GM19372 (cell line): ENCODE measurements around the gene SRL.

Source experiments
- ATAC-seq: cut with Tn5 transposase; IDR thresholded peaks from one replicate; pipeline ENCODE4 v1.9.1; 2021; ENCODE audit warnings: mild to moderate bottlenecking, low read depth, moderate library complexity; ENCODE audit not compliant: unreplicated experiment

The SRL gene

GRCh38 chr16:4241928-4242283 is at the start of gene SRL:
Gene SRL, minus strand, starts transcription at chr16:4242080. Its CDS starts 13 bp downstream, at chr16:4242067.
- no peak for ATAC-seq

DNA sequence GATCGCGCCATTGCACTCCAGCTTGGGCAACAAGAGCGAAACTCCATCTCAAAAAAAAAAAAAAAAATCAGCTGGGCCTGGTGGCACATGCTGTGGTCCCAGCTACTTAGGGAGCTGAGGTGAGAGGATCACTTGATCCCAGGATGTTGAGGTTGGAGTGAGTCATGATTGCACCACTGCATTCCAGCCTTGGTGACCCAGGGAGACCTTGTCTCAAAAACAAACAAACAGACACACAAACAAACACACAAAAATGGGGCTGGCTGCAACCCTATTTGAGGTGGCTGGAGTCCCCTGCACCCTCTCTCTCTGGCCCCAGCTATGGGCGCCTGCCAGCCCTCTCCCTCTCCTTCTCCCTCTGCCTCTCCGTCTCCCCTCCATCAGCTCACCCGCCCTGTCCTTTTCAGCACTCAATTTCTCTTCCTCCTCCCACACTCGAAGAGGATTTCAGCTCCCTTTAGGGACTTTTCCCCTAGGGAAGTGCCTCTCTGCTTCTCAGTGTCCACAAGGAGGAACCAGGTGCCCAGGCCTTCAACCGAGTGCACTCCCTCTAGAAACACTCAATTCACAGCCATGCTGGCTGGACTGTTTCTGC is 48.5 kb upstream of the SRL start:
- no peak for ATAC-seq

- peak; percentile 67 for ATAC-seq
Observed at GRCh38 chr16:4288148-4288921, 46.5 kb upstream of the SRL start.

GRCh38 chr16:4285167-4285566 is 43.3 kb upstream of the SRL start:
- ATAC-seq: no peak

GRCh38 chr16:4283939-4284338 is 42.1 kb upstream of the SRL start:
- no peak for ATAC-seq

GRCh38 chr16:4283441-4283840 is 41.6 kb upstream of the SRL start:
- no peak for ATAC-seq

- ATAC-seq: no peak
Observed at GRCh38 chr16:4280625-4281024, 38.7 kb upstream of the SRL start.

GRCh38 chr16:4277987-4278513 is 36.2 kb upstream of the SRL start:
- ATAC-seq: no peak

DNA sequence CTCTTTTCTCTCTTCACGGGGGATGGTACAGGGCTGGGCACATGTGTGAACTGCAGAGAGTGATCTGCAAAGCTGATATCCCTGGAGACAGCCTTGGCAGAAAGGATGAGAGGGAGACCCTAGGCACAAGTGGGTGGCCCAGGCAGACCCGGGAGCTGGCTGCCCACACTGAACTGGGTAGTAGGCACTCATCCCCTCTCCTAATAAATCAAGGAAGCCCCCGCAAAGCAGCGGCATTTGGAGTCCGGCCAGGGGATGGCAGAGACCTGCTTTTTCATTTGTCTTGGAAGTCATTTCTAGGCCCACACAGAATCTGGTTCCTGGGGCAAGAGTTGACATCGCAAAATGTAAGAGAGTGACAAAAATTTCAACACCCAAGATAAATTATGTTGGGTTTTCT is 34.0 kb upstream of the SRL start:
- no peak for ATAC-seq

DNA sequence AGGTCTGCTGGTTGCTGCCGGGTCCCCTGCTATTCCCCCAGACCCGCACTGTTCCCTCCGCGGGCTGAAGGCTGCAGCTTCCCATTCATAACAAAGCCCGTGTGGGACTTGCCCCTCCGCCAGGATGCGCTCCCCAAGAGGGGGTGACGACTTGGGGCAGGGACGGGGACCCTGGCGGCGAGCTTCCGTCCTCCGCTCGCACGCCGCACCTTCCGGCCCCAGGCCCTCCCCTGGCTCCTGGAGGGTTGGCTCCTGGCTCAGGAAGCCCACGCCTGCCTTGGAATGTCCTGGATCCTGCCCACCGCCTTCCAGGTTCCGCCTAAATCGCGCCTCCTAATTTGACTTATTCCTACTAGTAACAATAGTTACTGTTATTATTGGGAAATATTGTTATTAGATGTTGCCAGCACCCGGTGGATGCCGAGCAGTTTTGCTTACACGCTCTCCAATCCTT is 32.0 kb upstream of the SRL start:
- ATAC-seq: no peak

DNA sequence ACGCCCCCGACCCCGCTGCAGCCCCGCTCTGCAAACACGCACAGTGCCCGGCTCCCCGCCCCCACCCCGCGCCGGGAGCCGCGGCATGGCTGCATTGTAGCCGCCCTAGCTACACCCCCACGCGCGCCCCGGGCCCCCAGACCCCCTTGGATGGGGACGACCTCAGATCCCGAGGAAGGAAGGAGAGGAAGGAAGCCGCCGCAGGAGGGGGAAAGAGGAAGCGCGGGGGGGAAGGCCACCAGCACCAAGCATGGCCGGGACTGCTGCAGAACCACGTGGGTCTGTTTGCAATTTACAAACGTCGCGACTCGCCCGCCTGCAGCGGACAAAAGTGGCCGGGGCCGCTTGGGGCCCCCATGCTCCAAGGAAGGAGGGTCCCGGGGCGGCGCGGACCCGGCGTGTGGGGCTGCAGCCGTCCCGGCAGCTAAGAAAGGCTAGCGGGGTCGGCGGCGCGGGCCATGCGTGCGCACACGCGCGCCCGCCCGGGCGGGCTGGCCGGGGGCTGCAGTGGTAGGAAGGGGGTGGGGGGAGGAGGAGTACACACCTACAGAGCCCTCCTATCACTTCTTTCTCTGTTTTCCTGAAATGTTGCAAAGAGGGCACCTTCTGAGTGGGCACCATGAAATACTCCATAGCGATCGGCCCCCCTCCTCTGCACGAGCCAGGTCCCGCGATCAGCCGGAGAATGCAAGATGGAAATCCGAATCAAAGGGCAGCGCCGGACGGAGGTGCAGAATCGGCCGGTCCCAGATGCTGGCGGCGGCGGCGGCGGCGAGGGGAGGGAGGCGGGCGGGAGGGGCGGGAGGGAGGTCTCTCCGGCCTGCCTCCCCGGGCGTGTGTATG is 30.5 kb upstream of the SRL start:
- peak; percentile 18 for ATAC-seq

DNA sequence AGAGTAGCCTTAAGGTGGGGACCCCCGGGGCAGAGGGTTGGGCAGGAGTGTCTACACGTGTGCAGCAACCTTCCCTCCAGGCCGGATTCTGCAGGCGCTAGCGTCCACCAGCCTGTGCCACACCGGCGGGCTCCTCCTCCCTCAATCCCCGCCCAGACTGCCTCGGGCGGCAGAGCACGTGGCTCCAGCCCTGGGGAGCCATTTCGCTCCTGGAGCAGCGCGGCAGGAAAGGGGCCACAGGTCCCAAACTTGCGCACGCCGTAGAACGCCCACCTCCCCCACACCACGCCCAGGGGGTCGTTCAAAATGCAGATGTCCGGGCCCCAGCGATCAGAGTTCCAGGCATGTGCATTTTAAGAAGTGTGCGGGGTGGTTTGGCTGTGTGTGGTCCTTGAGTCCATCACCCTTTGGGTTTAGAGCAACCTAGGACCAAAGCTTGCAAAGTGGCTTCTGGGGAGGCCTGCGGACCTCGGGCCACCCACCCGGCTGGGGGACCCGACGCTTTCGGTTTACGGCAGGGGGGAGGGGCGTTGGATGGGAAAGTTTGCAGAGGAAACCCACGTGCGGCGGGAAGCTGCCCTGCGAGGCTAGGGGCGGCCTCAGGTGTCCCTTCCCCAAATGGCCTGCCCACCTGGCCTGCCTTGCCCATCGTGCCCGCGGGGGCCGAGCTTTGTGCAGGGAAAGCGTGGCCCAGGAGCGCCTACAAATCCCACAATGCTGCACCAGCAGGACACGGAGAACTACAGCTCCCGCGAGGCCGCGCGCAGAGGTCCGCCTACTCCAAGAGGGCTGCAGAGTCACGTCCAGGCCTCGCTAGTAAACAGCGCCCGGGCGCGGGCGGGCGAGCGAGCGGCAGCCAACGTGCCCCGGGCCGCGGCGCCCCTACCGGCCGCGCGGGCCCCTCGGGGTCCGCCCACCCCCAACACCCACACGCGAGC is 29.6 kb upstream of the SRL start:
- ATAC-seq: peak; percentile 53

DNA sequence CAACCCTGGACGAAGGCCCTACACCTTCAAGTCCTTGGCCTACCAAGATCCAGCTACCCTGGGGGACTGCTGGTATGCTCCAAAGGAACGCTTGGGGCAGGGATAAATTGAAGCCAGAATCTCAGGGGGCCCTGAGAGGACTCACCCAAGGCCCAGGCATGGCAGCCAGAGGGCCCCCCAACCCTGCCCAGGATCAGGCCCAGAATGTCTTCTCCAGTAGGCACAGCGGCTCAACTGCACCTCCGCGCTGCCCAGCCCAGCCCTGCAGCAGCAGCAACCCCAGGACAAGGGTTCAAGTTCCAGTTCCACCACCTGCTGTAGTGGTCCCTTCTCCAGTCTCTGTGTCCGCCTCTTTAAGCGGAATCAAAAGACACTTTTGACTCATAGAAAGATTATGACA is 28.7 kb upstream of the SRL start:
- no peak for ATAC-seq

GRCh38 chr16:4270091-4270490 is 28.2 kb upstream of the SRL start:
- no peak for ATAC-seq

DNA sequence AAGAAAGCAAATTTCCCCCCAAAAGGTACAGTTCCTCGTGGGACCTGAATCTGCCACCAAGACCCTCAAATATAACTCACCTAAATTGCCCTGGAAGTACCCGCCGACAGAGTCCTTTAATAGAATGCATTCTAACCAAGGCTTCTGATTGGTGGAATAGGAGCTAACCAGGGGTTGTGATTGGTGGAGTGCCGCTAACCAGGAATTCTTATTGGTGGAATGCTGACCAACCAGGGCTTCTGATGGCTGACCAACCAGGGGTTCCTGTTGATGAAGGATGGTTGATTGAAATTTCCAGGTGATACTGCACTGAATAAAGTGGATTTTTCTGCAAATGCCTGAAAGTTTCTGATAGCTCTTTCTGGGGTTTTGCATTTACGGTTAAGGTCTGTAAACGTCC is 24.5 kb upstream of the SRL start:
- no peak for ATAC-seq

DNA sequence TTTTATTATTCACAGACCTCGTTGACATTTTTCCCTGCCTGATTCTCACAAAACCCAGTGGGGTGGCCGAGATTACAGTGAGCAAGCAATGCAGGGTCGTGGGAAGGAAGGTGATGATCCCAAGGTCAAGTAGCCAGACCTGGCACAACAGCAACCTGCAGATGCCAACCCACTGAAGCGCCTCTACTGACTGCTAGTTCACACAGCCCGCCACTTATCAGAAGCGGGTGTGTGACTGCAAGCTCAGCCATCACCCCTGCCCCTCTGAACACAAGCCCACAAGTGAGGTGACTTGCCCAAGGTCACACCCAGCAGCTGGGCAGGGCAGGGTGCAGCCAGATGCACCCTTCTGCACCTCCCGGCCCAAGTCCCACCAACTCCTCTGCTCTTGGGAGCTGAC is 23.8 kb upstream of the SRL start:
- ATAC-seq: no peak

GRCh38 chr16:4264546-4264945 is 22.7 kb upstream of the SRL start:
- no peak for ATAC-seq

- ATAC-seq: no peak
Observed at GRCh38 chr16:4263504-4264436, 21.9 kb upstream of the SRL start.

- ATAC-seq: no peak
Observed at GRCh38 chr16:4262303-4262835, 20.5 kb upstream of the SRL start.
